Measurements from ENCODE around the gene MRPS18C. TPM values are rescaled to one million over a fixed set of nuclear protein-coding genes. Genes with fewer than 3 reads are reported as not detected.
"Not testable (repeated sequence)": the region's sequence is repeated elsewhere in the genome, so short reads cannot be mapped to it uniquely, and the experiment has no call there.

Gene MRPS18C
- total and polyA plus RNA-seq, 2 donors (not counting 3 experiments of a cell fraction or from before 2014, with no cell fraction given) = 22.2 to 64.8 TPM

DNA sequence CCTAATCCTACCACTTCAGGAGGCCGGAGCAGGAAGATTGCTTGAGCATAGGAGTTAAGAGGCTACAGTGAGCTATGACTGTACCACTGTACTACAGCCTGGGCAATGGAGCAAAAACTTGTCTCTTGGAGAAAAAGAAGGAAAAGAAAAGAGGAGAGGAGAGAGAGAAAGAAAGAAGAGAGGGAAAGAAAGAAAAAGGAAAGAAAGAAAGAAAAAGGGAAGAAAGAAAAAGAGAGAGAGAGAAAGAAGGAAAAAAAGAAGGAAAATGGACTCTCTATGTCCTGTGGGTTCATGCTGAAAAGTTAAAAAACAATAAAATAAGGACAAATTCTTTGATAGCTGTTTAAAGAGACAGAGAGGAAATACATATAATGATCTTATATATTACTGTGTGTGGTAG is 42.3 kb downstream of the MRPS18C start:
- no peaks in the 10 kb centered on the region for H3K4me1 ChIP-seq (ENCODE audit: control insufficient read depth, extremely low read depth, insufficient read depth, low read length)
- no peak overlapping the region for H3K4me2 ChIP-seq (ENCODE audit: insufficient read depth, low read length)
- no peaks in the 10 kb centered on the region for H3K36me3 ChIP-seq (ENCODE audit: control insufficient read depth in 2 of 2, extremely low read depth in 1 of 2, insufficient read depth in 2 of 2, low read length in 2 of 2)
- H4K20me1 ChIP-seq (replicated peaks; ENCODE audit: control insufficient read depth, extremely low read depth, insufficient read depth, low read length) = no peaks in the 10 kb centered on the region
- peaks cover 0 to 5% of the 10 kb centered on the region in 2 experiments for H3K27me3 ChIP-seq (ENCODE audit: control insufficient read depth in 2 of 2, insufficient read depth in 2 of 2, low read length in 2 of 2)
- intact Hi-C loops (cut with micrococcal nuclease) = no loop called here
- POLR2A ChIA-PET = no interaction called here
- H2AFZ ChIP-seq (ENCODE audit: low read depth, low read length) = no peak overlapping the region
- BruUV-seq (replicated peaks) = no TSS peak
- DNase-seq (ENCODE audit: low read depth, low spot score) = no peak
- H3K9me1 ChIP-seq (replicated peaks; ENCODE audit: control insufficient read depth, extremely low read depth, insufficient read depth, low read length) = no peaks in the 10 kb centered on the region
- H3K27ac ChIP-seq (ENCODE audit: insufficient read depth, low read depth, low read length) = no peak overlapping the region
- FAIRE-seq = no peak
- dilution Hi-C loops (cut with MboI; ENCODE audit: extremely low pct_ligation_motif_present, low sequenced_read_pairs) = no loop called here
- no peak overlapping the region for H3K4me3 ChIP-seq (replicated peaks in 1 of 3; ENCODE audit: insufficient read depth in 1 of 3, low read depth in 1 of 3, low read length in 3 of 3)
- no peaks in the 10 kb centered on the region for H3K9me3 ChIP-seq (replicated peaks; ENCODE audit: control insufficient read depth, insufficient read depth, low read length)
- CTCF ChIA-PET = interaction anchor here (2.8 kb wide), 1 partner anchor 11 kb away, joined by 10 read pairs; no protein-coding TSS in a partner anchor
- no peaks in the 10 kb centered on the region for H3K79me2 ChIP-seq (ENCODE audit: control insufficient read depth, insufficient read depth, low read length)
- no peak for TF ChIP-seq GATA2 (IDR thresholded peaks at IDR 0.05; ENCODE audit: insufficient read depth, insufficient read length, low read depth, low read length)
- no peak for TF ChIP-seq FOS (IDR thresholded peaks at IDR 0.05; ENCODE audit: borderline replicate concordance, insufficient read depth, low read length)
- TF ChIP-seq, protein P1, sequence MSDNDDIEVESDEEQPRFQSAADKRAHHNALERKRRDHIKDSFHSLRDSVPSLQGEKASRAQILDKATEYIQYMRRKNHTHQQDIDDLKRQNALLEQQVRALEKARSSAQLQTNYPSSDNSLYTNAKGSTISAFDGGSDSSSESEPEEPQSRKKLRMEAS (IDR thresholded peaks at IDR 0.05; ENCODE audit: insufficient read depth, insufficient read length) = no peak
- TF ChIP-seq POLR2A (IDR thresholded peaks at IDR 0.05; ENCODE audit: low read depth, low read length) = no peak
- no peak for TF ChIP-seq MYC (IDR thresholded peaks at IDR 0.05; ENCODE audit: low read depth, low read length)
- H3K9ac ChIP-seq (replicated peaks; ENCODE audit: extremely low read depth, insufficient read depth, low read length) = no peak overlapping the region

DNA sequence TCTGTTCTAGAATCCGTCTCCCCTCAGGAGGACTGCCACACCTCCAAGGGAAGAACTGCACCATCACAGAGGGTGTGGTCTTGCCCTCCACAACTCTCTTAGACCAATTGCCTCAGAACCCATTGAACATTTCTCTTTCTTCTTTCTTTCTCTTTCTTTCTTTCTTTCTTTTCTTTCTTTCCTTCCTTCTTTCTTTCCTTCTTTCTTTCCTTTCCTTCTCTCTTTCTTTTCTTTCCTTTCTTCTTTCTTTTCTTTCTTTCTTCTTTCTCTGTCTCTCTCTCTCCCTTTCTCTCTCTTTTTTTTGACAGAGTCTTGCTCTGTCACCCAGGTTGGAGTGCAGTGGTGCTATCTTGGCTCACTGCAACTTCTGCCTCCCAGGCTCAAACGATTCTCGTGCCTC is 45.8 kb downstream of the MRPS18C start:
- CTCF ChIA-PET; H3K79me2 ChIP-seq (ENCODE audit: control insufficient read depth, insufficient read depth, low read length); H3K9ac ChIP-seq (replicated peaks; ENCODE audit: extremely low read depth, insufficient read depth, low read length); H3K36me3 ChIP-seq (ENCODE audit: control insufficient read depth in 2 of 2, extremely low read depth in 1 of 2, insufficient read depth in 2 of 2, low read length in 2 of 2); H4K20me1 ChIP-seq (replicated peaks; ENCODE audit: control insufficient read depth, extremely low read depth, insufficient read depth, low read length); BruUV-seq (replicated peaks); POLR2A ChIA-PET; H3K27me3 ChIP-seq (ENCODE audit: control insufficient read depth in 2 of 2, insufficient read depth in 2 of 2, low read length in 2 of 2); DNase-seq (ENCODE audit: low read depth, low spot score); H3K4me2 ChIP-seq (ENCODE audit: insufficient read depth, low read length); H3K27ac ChIP-seq (ENCODE audit: insufficient read depth, low read depth, low read length); H3K4me3 ChIP-seq (replicated peaks in 1 of 3; ENCODE audit: insufficient read depth in 1 of 3, low read depth in 1 of 3, low read length in 3 of 3); dilution Hi-C loops (cut with MboI; ENCODE audit: extremely low pct_ligation_motif_present, low sequenced_read_pairs); H3K9me3 ChIP-seq (replicated peaks; ENCODE audit: control insufficient read depth, insufficient read depth, low read length); FAIRE-seq; H3K9me1 ChIP-seq (replicated peaks; ENCODE audit: control insufficient read depth, extremely low read depth, insufficient read depth, low read length); H3K4me1 ChIP-seq (ENCODE audit: control insufficient read depth, extremely low read depth, insufficient read depth, low read length); H2AFZ ChIP-seq (ENCODE audit: low read depth, low read length): not testable (repeated sequence)
- intact Hi-C loops (cut with micrococcal nuclease) = loop anchor here (10.0 kb wide), 1 partner anchor 1003 kb away; no protein-coding TSS in a partner anchor

All from endothelial cell of umbilical vein (primary cell).